Keratinocyte (primary cell): Measurements from ENCODE around the gene LIN7A. TPM values are rescaled to one million over a fixed set of nuclear protein-coding genes. Genes with fewer than 3 reads are reported as not detected.

Source experiments
- DNase-seq: peaks from one replicate; pipeline ENCODE4 v3.0.0-alpha.2; 2011; ENCODE audit warnings: low read depth, missing footprints, low spot score
- FAIRE-seq: peaks from 2 replicates; lab custom pipeline; 2011; peaks lifted over from hg19 to GRCh38; lab: Jason Lieb, UNC
- H2AFZ ChIP-seq: 2 replicates; pipeline ENCODE4 v1.6.0; 2012; ENCODE audit warnings: low read length, control low read depth, inconsistent platforms; ENCODE audit not compliant: control insufficient read depth
- H3K27ac ChIP-seq: 2 replicates; pipeline ENCODE4 v1.5.1; 2011; ENCODE audit warnings: low read length; ENCODE audit not compliant: control insufficient read depth, insufficient read depth
- H3K27me3 ChIP-seq: 3 replicates; pipeline ENCODE4 v1.6.0; 2011; ENCODE audit warnings: low read length; ENCODE audit not compliant: control insufficient read depth, insufficient read depth; ENCODE audit errors: extremely low read depth
- H3K36me3 ChIP-seq, 2 experiments: 2 replicates in 1 of 2; 3 replicates in 1 of 2; pipeline ENCODE4 v1.5.1; 2011; ENCODE audit warnings: low read length in 2 of 2, mild to moderate bottlenecking in 1 of 2; ENCODE audit not compliant: control insufficient read depth in 2 of 2, insufficient read depth in 2 of 2; ENCODE audit errors: extremely low read depth in 1 of 2
- H3K4me1 ChIP-seq: 3 replicates; pipeline ENCODE4 v1.5.1; 2011; ENCODE audit warnings: low read length; ENCODE audit not compliant: control insufficient read depth, insufficient read depth; ENCODE audit errors: extremely low read depth
- H3K4me2 ChIP-seq: 3 replicates; pipeline ENCODE4 v1.6.0; 2011; ENCODE audit warnings: low read depth, low read length; ENCODE audit not compliant: control insufficient read depth, insufficient read depth; ENCODE audit errors: extremely low read depth
- H3K4me3 ChIP-seq, 3 experiments: fragments of 200-600 bp in 1 of 3; sonication (generic) in 1 of 3; 2 replicates in 2 of 3; 3 replicates in 1 of 3; pipeline ENCODE4 v1.5.1; 2011 to 2016; ENCODE audit warnings: low read length in 3 of 3, mild to moderate bottlenecking in 3 of 3, control low read depth in 2 of 3, inconsistent platforms in 1 of 3, low read depth in 1 of 3, mixed read lengths in 1 of 3, mixed run types in 1 of 3, moderate library complexity in 1 of 3; ENCODE audit not compliant: control insufficient read depth in 2 of 3, insufficient read depth in 2 of 3; ENCODE audit errors: extremely low read depth in 1 of 3
- H3K79me2 ChIP-seq: 2 replicates; pipeline ENCODE4 v1.6.0; 2012; ENCODE audit warnings: low read length; ENCODE audit not compliant: control insufficient read depth, insufficient read depth
- H3K9ac ChIP-seq: 3 replicates; pipeline ENCODE4 v1.6.0; 2011; ENCODE audit warnings: low read length; ENCODE audit not compliant: control insufficient read depth, insufficient read depth; ENCODE audit errors: extremely low read depth
- H3K9me1 ChIP-seq: 3 replicates; pipeline ENCODE4 v1.6.0; 2011; ENCODE audit warnings: low read length; ENCODE audit not compliant: control insufficient read depth, insufficient read depth; ENCODE audit errors: extremely low read depth
- H3K9me3 ChIP-seq: 2 replicates; pipeline ENCODE4 v1.5.1; 2012; ENCODE audit warnings: low read depth, low read length; ENCODE audit not compliant: control insufficient read depth
- H4K20me1 ChIP-seq: 3 replicates; pipeline ENCODE4 v1.6.0; 2011; ENCODE audit warnings: low read length; ENCODE audit not compliant: control insufficient read depth, insufficient read depth; ENCODE audit errors: extremely low read depth
- EZH2 ChIP-seq: IDR thresholded peaks from one replicate; pipeline ENCODE4 v1.6.1; 2012; ENCODE audit warnings: inconsistent platforms, mild to moderate bottlenecking, low read length, moderate library complexity
- dilution Hi-C: fragments of 300-500 bp; cut with MboI; formaldehyde crosslinking; loops from one replicate; pipeline ENCODE4 v1.7.0; 2020; ENCODE audit warnings: low sequenced_read_pairs; ENCODE audit not compliant: extremely low pct_ligation_motif_present
- polyA plus RNA-seq, 5 experiments: library from polyadenylated mRNA; depleted of rRNA in 3 of 5; stranded (reverse) in 3 of 5; stranded (forward) in 1 of 5; unstranded in 1 of 5; fragments of >200 nt; gene quantifications; 1 replicate in 1 of 5; 2 replicates in 3 of 5; 3 replicates in 1 of 5; pipeline versions ENCODE4 v1.2.1 to v1.2.3, GENCODE V29; 2011 to 2012; ENCODE audit warnings: missing spikeins in 2 of 5, low read depth in 1 of 5, low replicate concordance in 1 of 5
- TF ChIP-seq, protein P1 (sequence below), 3 experiments: IDR thresholded peaks in 1 of 3; conservative IDR thresholded peaks in 1 of 3; optimal IDR thresholded peaks in 1 of 3; 2 replicates in 2 of 3; 3 replicates in 1 of 3; pipeline versions ENCODE3 to v1.5.1; 2011; ENCODE audit warnings: low read length in 3 of 3, mild to moderate bottlenecking in 3 of 3, moderate library complexity in 2 of 3, control low read depth in 1 of 3, inconsistent platforms in 1 of 3; ENCODE audit not compliant: insufficient read depth in 2 of 3; ENCODE audit errors: extremely low read depth in 1 of 3

The LIN7A gene
- polyA plus RNA-seq, 1 donor (not counting 4 experiments of a cell fraction or from before 2014, with no cell fraction given): not detected

DNA sequence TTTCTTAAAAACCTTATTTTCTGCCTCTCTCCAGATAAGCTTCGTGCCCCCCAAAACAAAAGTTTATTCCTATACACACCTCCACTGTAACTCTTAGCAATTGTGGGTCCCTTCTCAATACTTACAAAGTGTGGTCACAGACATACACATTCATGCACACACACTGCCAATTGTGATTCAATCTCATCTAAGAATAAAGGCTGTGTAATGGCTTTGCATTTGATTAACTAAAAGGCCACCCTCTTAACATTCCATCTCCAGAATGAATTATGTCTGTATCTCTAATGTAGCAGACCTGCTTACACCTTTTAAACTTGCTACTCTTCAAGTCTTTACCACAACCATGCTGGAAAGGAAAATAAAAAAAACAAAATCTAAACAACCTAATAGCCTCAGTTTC is 171.5 kb downstream of the LIN7A start:
- FAIRE-seq (no peak), DNase-seq (no peak)
- dilution Hi-C loops: no loop called here
- H2AFZ ChIP-seq: no peak overlapping the region
- TF ChIP-seq, protein P1, sequence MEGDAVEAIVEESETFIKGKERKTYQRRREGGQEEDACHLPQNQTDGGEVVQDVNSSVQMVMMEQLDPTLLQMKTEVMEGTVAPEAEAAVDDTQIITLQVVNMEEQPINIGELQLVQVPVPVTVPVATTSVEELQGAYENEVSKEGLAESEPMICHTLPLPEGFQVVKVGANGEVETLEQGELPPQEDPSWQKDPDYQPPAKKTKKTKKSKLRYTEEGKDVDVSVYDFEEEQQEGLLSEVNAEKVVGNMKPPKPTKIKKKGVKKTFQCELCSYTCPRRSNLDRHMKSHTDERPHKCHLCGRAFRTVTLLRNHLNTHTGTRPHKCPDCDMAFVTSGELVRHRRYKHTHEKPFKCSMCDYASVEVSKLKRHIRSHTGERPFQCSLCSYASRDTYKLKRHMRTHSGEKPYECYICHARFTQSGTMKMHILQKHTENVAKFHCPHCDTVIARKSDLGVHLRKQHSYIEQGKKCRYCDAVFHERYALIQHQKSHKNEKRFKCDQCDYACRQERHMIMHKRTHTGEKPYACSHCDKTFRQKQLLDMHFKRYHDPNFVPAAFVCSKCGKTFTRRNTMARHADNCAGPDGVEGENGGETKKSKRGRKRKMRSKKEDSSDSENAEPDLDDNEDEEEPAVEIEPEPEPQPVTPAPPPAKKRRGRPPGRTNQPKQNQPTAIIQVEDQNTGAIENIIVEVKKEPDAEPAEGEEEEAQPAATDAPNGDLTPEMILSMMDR (optimal IDR thresholded peaks at IDR 0.05 in 1 of 3, IDR thresholded peaks at IDR 0.05 in 1 of 3, conservative IDR thresholded peaks at IDR 0.05 in 1 of 3; ENCODE audit: extremely low read depth in 1 of 3, insufficient read depth in 2 of 3, low read length in 3 of 3): no peak
- TF ChIP-seq EZH2: no peak
- no peak overlapping the region for H3K9ac ChIP-seq
- no peak overlapping the region for H3K4me2 ChIP-seq
- no peaks in the 10 kb centered on the region for H3K9me1 ChIP-seq
- H4K20me1 ChIP-seq: no peaks in the 10 kb centered on the region
- no peaks in the 10 kb centered on the region for H3K4me1 ChIP-seq
- no peak overlapping the region for H3K4me3 ChIP-seq
- H3K36me3 ChIP-seq: no peaks in the 10 kb centered on the region
- no peaks in the 10 kb centered on the region for H3K79me2 ChIP-seq
- no peaks in the 10 kb centered on the region for H3K27me3 ChIP-seq
- H3K27ac ChIP-seq: no peak overlapping the region
- H3K9me3 ChIP-seq: no peaks in the 10 kb centered on the region

DNA sequence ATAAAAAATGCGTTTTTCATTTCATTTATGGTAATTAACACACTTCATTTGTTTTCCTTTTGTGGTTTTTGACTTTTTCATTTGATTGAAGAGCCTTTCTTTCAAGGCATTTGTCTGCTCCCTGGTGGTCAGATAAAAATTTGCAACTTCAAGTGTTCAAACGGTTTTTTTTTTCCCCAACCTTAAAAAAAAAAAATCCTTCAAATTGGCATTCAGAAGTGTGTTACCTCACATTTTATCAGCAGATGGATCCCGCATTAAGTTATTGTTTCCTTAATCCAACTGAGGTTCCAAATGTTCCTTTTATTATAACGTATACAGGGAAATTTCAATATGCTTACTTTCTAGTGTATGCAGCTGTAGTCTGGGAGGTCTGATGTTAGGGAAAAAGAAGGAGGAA is 173.9 kb downstream of the LIN7A start:
- Histone ChIP-seq H4K20me1 (no peaks in the 10 kb centered on the region), H3K4me3 (no peak overlapping the region), H3K27ac (no peak overlapping the region), H2AFZ (no peak overlapping the region), H3K9me1 (no peaks in the 10 kb centered on the region), H3K9me3 (no peaks in the 10 kb centered on the region), H3K4me2 (no peak overlapping the region), H3K79me2 (no peaks in the 10 kb centered on the region), H3K27me3 (no peaks in the 10 kb centered on the region), H3K9ac (no peak overlapping the region), H3K36me3 (no peaks in the 10 kb centered on the region), H3K4me1 (no peaks in the 10 kb centered on the region)
- no peak for TF ChIP-seq EZH2
- TF ChIP-seq, protein P1 (optimal IDR thresholded peaks at IDR 0.05 in 1 of 3, IDR thresholded peaks at IDR 0.05 in 1 of 3, conservative IDR thresholded peaks at IDR 0.05 in 1 of 3; ENCODE audit: extremely low read depth in 1 of 3, insufficient read depth in 2 of 3, low read length in 3 of 3): peak in 2 of 3 experiments; percentile 26 to 34
- FAIRE-seq (peak; percentile 5), DNase-seq (no peak)
- dilution Hi-C loops: no loop called here
